ENCODE results near the gene CTRB1.
"Not testable (repeated sequence)": the region's sequence is repeated elsewhere in the genome, so short reads cannot be mapped to it uniquely, and the experiment has no call there.

CTRB1 gene

GRCh38 chr16:75241955-75242354 lies 23.2 kb downstream of the CTRB1 start:
- no peak for DNase-seq (ENCODE audit: low spot score)

DNA sequence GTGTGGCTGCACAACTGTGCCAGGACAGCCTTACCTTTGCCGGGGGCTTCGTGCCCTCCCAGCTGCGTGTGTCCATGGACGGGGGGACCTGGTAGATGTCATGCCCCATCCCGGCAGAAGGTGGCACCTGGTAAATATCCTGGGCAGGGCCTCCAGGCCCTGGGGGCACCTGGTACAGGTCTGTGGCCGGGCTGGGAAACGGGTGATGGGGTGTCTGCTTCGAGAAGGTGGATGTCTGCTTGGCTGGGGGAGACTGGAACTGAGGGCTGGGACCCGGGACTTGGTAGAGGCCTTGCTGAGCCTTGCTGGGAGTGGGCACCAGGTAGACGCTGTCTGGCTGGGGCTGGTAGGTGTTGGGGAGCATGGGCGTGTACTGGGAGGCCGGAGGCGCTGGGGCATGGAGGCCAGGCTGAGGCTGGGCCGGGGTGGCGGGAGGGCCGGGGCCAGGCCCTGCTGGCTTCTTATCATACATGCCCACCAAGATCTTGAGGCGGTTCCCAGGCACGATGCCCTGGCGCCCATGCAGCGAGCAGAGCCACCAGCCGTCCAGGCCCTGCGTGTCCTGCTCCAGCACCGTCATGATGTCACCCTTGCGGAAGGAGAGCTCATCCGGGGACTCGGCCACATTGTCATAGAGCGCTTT lies 23.8 kb downstream of the CTRB1 start:
- not testable (repeated sequence) for DNase-seq (ENCODE audit: low spot score)

GRCh38 chr16:75243667-75244224 lies 25.0 kb downstream of the CTRB1 start:
- no peak for DNase-seq (ENCODE audit: low spot score)

DNA sequence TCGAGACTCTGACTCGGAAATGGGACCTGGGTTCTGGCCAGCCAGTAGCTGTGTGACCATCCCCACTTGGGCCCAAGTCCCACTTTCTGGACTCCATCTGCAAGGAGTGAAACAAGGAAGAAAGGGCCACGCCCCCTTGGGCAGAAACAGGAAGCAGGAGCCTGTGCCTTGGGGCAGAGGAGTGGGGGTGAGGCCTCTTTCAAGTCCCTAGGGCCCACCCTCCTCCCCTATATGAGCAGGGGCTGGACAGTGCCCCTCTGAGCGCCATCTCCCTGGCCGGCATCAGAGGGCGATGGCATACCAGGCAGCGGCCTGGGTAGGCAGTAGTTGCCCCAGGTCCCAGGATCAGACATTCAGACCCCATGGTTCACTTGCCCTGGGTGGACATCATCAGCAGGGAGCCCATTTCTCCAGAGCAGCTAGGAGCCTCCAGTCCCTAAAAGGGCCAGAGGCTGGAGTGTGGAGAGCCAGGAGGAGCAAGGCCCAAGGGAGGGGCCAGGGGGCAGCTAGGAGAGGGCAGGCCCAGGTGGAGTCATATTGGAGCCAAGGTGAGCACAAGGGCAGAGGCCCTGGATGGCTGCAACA lies 25.5 kb downstream of the CTRB1 start:
- peak; percentile 54 for DNase-seq (ENCODE audit: low spot score)

DNA sequence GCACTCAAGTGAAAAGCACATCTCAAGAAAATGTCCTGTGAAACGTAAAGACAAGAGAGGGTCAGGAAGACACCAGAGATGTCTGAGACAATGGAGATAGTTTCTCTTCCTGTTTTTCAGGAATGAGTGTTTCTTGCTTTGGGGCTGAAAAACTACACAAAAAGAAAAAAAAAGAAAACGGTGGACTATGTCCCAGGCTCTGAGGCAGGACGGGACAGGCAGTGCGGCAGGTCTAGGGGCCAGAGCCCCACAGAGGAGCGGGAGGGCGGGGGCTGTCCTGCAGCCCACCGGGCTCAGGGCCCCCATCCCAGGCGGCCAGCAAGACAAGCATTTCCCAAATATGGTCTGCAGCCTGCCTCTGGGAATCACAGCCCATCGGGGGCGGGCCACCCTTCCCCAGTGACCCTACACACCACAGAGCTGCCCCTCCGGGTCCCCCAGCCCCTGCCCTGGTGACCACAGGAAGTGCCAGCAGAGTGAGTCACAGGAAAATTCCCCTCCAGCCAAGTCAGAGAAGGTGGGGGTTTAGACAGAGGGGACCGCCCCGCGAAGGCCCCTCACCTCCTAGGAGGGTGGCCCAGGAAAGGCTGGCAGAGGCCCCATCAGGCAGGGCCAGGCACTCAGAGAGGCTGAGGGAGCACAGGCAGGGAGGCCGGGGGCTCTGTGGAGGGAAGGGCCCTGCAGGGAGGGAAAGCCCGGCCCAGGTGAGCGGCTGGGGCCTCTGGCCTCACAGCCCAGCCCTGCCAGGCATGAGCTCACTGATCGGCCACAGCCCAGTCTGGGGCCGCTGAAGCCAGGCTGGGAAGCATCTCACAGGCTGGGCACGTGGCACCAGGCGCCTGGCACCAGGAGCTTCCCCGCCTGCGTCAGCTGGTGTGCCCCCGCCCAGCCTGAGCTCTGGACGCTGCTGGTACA lies 26.3 kb downstream of the CTRB1 start:
- DNase-seq (ENCODE audit: low spot score), result peak; percentile 99

- no peak for DNase-seq (ENCODE audit: low spot score)
Observed at GRCh38 chr16:75246504-75247205, 27.9 kb downstream of the CTRB1 start.

GRCh38 chr16:75247249-75247648 lies 28.5 kb downstream of the CTRB1 start:
- DNase-seq (ENCODE audit: low spot score), result no peak

- no peak for DNase-seq (ENCODE audit: low spot score)
Observed at GRCh38 chr16:75248142-75248535, 29.4 kb downstream of the CTRB1 start.

DNA sequence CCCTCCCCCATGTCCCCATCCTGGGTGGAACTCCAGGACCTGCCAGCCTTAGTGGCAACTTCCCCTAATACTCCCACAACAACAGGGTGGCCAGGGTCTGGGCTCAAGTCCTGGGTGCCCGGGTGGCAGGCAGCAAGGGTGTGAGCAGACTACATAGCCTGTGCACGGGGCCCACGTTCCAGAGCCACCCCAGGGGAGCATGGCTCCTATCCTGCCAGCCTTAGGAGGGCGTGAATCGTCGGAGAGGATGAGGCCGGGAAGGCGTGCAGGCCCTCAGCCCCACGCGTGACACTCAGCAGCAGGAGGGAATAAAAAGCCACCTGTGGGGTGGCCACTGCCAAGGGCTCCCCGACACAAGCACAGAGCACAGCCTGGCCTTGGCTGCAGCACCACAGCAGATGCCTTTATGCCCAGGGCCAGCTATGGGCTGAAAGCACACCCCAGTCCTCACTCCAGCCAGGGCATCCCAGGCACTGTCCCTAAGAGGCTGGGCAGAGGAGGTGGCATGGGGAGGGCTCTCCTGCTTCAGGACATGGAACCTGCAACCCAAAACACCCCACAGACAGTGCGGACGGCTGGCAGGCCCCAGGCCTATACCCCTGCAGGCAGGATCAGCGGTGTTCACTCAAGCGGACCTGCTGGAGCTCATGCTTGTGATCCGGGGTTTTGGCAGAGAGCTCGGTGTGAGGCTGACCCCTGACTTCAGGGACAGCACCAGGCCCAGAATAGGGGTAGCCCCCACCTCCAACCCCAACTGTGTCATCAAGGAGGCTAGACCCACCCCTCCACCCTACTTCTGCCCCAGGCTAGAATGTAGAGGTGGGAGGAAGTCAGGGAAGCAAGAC lies 30.0 kb downstream of the CTRB1 start:
- DNase-seq (ENCODE audit: low spot score), result peak; percentile 64

GRCh38 chr16:75249441-75249840 lies 30.7 kb downstream of the CTRB1 start:
- DNase-seq (ENCODE audit: low spot score), result no peak

- peak; percentile 53 for DNase-seq (ENCODE audit: low spot score)
Observed at GRCh38 chr16:75250089-75250808, 31.5 kb downstream of the CTRB1 start.

DNA sequence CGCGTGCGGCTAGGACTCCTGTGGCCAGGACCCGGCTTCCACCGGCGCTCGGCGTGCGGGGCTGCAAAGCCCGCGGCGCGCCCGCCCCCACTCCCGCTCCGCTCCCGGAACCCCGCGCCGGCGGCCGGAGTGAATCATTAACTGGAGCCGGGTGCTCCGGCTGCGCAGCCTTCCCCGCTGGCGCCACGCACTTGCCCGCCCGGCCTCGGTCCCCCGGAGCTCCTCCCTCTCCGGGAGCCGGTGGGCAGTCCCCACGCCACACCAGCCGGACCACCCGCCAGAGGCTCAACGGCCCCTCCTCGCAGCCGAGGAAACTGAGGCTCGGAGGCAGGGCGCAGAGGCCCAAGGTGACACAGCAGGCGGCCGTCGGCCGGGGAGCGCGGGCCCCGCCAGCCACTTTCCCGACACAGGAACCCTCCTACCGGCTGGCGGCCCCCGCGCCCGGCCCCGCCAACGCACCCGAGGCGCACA lies 32.1 kb downstream of the CTRB1 start:
- peak; percentile 70 for DNase-seq (ENCODE audit: low spot score)

DNA sequence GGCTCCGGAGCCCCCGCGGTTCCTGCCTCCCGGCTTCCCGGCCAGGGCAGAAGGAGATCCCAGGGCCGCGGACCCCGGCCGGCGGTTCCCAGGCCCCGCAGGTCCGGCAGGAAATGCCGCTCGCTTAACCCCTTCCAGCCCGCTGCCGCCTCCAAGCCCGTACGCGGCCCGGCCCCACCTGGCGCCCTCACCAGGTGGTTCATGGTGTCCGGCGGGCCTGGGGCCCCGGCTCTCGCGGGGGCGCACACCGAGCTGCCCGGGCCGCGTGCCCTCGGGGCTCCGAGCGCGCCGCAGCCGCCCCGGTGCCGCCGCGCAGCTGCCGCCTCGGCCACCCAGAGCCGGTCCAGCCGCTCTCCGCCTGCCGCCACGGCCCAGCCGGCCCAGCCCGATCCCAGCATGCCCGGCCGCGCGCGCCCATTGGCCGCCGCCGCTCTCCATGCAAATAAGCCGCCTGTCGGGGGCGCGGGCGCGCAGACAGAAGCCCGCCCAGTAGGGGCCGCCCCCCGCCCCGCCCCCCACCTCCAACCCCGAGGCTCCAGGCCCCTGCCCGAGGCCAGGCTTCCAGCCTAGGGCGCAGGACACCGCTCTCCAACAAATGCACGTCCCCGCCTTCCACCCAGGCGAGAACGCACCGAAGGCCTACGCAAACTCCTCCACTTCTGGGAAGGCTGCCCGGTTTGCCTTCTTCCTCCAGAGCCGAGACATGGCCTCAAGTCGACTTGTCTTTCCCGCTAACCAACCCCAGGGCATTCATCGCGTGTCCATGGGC lies 32.7 kb downstream of the CTRB1 start, which contains the start of gene BCAR1:
TSS of gene BCAR1 (minus strand) at position 345 of the 769 bp plus-strand sequence. CDS start at position 203, 142 bp downstream.
- DNase-seq (ENCODE audit: low spot score), result peak; percentile 93

DNA sequence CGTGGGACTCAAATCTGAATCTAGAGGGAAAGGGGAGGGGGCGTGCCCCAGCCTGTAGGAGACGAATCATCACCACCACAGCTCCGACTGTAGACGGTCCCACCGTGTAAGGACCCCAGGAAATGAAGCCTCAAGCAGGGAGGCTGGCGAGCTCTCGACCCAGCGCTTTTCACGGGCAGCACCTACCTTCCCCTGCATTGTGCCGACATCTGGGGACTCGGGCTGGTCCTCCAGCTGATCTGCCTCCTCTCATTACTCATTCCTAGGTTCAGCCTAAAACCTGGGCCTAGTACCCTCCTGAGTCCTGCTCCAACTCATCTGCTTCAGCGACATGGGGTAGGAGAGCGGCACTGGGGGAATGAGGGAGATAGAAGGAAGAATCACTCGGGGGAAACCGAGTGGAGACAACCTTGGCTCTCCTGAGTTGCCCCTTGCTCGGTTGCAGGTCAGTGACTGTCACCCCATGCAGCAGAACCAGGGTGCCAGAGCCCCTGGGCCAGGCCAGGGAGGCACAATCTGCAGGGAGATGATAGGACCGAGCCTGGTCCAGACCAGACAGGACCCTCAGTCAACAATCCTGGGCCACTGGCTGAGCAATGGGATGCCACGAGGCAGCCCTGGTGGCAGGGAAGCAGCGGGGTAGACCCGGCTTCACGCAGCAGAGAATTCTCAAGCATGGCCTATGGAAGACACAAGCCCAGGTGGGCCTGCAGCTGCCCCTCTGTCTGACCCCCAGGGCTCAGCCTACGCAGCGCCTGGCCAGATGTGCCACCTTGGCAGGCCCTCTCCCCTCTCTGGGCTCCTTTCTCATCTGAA lies 33.5 kb downstream of the CTRB1 start:
- no peak for DNase-seq (ENCODE audit: low spot score)

DNA sequence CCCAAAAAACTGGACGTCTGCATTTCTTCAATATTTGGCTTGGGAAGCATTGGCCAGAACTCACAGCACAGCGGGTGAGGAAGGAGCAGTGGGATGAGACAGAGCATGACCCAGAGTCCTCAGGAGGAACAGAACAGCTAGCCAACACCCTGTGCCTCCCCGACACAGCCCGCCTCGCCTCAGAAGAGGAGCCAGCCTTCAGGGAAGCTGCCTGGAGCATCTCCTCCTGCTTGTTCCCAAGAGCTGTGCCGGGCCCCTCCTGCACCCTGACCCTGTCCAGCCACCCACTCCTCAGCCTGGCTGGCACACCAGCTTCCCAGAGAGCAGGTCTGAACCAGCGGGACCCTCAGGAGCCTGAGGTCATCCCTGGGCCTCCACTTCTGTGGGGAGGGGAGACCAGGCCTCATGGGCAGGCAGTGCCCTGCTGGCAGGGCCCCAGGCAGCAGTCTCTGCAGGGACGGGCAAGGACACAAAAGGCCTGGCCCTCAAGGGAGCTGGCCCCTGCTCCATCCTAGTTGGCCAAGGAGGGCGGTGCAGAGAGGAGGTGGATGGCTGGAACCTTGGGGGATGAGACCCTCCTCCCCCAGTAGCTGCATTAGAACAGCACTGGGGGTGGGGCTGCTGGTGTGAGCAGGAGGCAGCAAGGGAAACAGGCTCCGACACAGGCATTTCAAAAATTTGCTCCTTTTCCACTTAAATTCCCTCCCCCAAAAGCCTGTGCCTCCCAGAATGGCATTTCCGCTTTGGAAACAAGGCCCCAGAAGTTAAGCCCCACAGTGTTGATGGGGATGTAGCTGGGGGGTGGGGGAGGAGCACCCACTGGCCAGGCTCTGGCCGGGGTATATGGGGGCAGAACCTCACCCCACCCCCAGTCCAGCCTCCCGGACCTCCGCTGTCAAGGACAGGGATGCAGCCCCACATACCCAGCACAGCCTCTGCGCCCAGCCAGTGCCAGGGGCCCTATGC lies 34.4 kb downstream of the CTRB1 start:
- peak; percentile 36 for DNase-seq (ENCODE audit: low spot score)

DNA sequence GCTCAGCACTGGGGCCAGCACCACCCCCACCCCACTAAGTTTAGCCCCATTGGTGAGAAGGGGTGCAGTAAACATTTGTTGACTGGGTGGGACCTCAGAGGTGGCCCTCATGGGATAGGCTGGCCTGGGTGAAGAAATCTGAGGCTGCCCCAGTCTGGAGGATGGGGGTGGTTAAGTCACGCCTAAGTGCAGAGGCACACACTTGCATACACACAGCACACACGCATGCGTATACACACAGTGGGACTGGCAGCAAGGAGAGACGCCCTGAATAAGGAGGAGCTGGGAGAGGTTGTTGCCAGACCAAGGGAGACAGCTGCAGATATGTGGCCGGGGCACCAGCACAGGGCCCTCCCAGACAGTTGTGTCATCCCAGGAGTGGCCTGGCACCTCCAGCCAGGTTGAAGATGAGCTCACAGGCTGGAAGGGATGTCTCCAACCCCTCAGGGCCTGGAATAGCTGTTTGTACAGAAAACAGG lies 35.6 kb downstream of the CTRB1 start:
- DNase-seq (ENCODE audit: low spot score), result peak; percentile 80

DNA sequence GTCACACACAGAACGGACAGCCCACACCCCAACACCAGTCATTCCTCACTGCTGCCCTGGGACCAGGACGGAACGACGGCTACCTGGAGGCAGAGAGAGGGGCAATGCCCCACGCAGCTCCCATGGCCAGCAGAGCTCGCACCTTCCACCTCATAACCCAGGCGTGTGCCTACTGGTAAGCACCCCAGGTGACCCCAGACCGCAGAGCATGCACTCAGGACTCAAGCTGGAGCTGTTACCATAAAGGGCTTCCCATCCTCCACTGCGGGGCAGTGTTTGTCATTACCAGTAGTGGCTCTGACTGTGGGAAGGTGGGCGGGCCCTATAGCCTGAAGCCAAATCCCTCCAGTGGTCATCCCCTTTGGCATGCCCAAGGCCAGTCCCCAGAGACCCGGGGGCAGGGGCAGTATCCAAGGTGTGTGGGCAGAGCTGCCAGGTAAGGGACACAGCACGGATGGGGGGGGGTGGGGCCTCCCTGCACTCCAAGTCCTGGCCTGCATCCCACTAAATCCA lies 37.3 kb downstream of the CTRB1 start:
- no peak for DNase-seq (ENCODE audit: low spot score)

Data from kidney tubule cell (primary cell).